GM11168 (cell line): ENCODE results near the gene UNC50.
"Not testable (repeated sequence)": the region's sequence is repeated elsewhere in the genome, so short reads cannot be mapped to it uniquely, and the experiment has no call there.

Experiments
- in situ Hi-C: fragments of 300-500 bp; cut with MboI; formaldehyde crosslinking; loops from one replicate; pipeline ENCODE4 v1.12.0; 2022; ENCODE audit warnings: low sequenced_read_pairs; ENCODE audit not compliant: unreplicated experiment

UNC50 gene

DNA sequence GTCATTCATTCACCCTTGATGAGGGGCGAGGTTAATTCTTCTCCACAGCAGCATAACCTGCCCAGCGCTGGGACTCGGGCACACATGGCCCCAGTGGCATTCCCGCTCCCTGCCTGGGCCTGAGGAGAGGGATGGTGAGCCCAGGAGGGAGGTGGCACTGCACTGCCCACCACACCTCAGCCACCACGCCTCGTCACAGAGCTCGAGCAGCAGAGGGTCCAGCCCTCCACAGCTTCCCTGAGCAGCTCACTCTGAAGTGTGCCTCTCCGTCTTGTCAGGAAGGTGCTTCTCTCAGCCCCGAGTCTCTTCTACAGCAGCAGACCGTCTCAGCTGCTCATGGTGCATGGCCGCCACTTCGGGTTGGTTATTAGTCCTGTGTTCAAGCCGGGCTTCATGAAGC, 35.0 kb upstream of the UNC50 start:
- in situ Hi-C loops: no loop called here

DNA sequence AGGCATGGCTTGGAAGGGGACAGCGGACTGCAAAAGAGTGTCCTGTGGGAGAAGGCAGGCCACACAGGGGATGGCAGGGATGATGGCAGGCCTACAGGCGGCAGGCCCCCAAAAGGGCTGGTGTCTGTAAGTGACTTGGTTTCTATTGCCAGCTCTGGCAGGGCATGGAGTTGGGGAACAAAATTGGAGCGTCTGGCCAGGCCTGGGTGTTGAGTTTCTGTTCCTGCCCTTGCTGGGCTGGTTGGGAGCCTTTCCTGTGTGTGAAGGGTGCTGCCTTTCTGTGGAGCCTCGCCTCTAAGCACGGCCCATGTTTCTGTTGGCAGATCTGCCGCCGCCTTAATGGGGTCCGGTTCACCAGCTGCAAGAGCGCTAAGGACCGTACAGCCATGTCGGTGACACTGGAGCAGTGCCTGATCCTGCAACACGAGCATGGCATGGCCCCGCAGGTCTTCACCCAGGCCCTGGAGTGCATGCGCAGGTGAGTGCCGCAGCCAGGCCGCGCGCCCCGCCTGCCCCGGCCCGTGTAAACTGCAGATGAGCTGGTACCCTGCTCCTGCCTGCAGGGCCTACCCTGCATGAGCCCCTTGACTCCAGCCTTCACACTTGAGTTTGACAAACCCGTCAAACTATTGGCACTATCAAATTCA, 31.6 kb upstream of the UNC50 start:
- in situ Hi-C loops: no loop called here

DNA sequence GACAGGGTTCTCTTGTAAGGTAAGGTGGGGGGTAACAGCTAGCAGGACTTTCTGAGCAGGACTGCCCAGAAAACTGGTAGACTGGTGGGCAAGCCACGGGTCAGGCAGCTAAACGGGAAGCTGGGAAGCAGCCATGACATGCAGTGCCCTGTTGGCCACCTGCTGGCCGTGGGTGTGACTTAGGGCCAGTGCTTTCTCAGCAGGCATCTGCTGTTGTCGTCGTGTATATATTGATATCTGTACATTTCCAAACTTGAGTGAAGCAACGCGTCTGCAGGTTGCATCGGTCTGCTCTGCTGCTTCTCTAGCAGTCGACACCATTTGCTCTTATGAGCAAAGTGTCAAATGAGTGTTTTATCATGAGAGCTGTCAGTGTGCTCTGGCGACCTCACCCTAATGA, 31.1 kb upstream of the UNC50 start:
- in situ Hi-C loops: no loop called here

DNA sequence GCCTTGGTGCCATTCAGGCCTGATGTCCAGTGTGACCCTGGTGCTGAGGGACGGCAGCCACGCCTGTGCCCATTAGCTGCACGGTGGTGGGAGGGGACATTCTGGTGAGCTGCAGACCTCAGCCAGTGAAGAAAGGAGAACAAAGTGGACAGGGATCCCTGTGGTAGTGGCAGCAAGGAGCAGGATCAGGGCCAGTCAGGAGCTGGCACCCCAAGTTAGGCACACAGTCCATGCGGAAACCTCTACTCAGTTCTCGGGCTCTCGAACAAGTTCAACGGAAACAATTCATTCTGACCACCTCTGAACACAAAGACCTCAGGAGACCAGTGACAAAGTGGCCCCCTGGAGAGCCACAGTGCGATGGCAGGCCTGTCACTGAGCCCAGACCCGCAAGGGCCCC, 30.2 kb upstream of the UNC50 start:
- in situ Hi-C loops: no loop called here

DNA sequence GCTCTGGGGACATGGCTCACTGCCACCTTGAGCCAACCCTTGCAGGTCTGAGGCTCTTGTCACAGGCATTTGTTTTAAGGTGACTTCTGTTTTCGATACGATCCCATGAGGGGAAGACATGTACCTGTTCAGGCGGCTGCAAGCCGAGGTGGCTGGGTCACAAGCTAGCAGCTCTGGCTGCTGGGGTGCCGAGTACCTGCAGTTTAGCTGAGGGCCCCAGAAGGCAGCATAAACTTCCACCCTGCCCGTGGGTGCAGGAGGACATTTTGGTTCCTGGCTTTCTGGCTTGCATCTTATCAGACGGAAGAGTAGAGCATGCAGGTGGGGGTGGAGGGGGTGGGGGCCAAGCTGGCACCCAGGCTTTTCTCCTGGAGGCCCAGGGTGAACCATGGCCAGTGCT, 28.5 kb upstream of the UNC50 start:
- in situ Hi-C loops: no loop called here

DNA sequence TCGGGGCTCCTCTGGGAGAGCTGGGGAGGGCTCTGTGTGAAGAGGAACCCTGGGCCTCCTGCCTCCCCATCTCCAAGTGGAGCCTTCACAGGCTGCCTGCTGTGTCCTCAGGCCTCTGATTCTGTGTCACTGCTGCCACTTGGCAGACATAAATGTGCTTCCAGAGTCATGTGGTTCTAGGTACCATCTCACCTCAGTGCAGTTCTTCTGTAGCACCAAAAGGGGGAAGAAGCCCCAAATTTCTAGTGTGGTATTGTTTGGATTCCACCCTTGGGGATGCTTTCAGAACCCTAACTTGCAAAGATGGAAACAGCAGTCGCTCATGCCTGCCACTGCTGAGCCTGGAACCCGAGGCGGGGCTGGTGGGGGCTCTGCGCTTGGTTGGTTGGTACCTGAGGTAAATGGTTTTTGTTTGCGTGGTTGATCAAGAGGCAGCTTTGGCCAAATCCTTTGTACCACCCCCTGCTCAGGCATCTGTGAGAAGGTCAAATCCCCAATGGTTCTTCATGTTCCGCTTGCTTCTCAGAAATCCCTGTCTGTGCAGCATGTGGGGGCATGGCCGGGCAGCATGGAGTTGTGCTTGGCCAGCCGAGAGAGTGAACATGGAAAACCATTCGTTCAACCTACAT, 27.6 kb upstream of the UNC50 start:
- in situ Hi-C loops: no loop called here

DNA sequence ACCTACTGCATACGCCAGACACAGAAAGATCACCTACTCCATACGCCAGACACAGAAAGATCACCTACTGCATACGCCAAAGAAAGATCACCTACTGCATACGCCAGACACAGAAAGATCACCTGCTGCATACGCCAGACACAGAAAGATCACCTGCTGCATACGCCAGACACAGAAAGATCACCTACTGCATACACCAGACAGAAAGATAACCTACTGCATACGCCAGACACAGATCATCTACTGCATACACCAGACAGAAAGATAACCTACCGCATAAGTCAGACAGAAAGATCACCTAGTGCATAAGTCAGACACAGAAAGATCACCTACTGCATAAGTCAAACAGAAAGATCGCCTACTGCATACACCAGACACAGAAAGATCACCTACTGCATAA, 25.9 kb upstream of the UNC50 start:
- in situ Hi-C loops: no loop called here

DNA sequence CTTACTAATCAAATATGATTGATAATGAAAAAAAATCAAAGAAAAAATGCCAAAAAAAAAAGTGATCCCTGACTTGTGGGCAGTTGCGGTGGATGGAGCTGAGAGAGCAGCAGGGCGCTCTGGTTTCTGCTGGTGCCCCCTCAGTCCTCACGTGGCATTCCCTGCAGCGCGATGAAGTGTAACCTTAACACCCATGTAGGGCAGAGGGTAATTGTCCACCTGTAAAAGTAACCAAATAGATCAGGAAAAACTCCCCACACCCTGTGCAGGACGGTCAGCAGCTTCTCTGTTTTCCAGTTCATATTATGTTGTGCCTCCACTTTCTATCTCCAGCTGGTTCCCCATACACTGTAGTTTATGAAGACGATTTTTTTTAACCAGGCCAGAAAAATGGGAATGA, 25.1 kb upstream of the UNC50 start:
- in situ Hi-C loops: no loop called here

DNA sequence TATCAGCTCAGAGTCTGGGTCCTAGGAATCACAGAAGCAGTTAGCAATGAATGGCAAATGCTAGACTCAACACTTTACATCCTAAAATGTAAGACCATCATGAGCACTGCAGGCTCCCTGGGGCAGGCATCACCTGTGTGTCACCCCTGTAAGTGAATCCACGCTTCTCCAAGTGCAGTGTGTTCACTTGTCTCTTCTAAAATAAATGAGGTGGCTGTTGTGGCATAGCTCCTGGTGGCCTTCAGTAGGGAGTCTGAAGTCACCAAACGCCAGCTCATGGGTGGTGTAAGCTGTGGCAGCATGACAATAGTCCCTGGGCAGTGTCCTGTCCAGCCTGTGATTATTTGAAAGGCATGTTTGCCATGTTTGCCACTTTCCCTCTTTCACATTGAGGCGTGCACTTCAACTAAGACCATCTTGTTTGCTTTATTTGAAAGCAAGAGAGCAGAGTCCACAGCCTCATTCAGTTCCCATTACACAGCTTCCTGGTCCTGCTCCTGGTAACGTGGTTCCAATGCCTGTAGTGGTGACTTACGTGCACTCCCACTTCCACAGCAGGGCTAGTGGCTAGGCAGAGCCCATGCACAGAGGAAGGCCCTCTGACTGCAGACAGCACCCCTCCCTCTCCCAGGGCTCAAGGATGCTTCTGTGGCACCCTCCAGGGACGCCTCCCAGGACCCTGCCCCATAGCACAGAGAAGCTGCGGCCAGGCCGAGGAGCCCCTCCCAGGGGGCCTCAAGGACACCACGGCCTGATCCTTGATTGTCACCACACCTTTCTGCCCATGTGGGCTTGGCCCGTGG, 24.4 kb upstream of the UNC50 start:
- in situ Hi-C loops: no loop called here

DNA sequence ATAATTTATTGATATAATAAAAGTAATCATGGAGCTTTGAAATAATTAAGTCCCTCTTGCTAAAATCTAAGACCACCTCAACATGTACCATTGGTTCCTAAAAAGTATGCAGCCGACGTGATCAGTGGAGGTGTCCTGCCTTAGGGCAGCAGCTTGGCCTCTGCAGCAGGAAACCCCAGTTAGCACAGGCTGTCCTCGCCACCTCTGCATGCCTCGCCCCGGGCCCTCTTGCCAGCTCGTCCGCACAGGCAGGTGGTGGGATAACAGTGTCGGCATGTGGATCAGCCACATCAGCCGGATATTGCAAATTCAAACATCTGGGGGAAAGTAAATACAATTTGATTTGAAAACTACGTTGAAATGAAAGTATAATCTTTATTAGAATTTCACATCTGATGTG, 23.0 kb upstream of the UNC50 start:
- in situ Hi-C loops: no loop called here

DNA sequence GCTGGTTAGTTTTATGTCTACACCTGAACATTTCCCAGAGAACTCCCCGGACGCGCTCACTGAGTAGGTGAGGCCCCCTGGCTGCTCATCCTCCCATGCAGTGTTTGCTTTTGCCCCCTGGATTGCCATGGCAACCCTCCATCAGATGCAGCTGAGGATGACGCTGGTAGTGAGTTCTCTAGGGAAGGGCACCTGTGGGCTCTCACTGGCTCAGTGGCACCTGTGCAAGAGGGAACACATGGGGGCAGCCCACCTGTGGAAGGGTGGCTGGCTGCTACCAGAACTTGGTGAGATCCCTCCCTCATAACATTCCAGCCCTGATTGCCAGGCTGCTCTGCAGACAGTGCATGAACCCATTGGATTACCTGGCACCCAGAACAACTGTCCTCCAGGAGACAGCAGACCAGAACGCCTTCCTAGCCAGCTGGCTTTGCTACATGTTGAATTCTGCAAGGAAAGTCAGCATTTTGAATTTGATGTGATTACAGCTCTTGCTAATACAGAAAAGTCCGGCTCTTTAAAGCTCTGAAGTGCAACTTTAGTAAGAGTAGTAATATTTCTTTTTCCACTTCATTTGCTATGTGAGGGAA, 21.7 kb upstream of the UNC50 start:
- in situ Hi-C loops: no loop called here

DNA sequence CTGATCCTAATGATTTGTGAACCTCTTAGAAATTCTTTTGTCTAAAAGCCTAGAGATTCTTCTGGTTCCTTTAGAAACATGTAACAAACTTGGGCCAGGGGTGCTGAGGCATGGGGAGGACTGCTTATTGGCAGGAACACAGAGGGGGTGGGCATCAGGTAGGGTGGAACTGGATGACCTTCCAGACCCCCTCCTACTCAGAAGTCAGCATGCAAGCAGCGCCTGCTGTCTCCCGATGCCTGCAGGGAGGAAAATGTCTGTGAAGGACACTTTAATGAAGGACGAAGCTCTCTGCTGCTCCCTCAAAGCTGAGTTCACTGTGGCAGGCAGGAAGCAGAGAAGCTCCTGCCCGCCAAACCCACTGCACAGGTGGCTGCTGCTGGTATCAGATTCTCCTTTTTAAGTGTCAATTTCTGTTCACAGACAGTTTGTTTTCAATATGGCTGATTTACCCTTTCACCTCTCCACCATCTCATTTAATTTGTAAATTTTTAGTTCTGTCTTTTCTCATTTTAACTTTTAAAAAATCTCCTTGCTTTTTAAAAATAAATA, 19.4 kb upstream of the UNC50 start:
- in situ Hi-C loops: no loop called here

DNA sequence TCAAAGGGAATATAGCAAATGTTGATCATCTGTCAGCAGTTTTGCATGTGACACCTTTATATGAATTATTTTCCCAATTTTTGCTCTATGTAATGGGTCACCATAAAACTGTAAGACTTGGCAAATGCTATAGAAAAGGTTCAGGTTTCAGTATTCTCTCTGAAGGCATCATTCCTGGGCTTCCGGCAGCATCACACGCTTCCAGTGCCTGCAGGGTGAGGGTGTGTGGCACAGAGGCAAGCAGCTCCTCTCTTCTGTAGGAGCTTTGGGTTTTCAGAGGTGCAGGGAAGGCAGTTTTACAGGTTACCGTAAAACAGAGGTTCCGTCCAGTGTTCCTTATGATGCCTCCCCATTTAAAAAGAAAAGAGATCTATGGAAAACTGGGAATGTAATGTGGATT, 18.9 kb upstream of the UNC50 start:
- in situ Hi-C loops: no loop called here

DNA sequence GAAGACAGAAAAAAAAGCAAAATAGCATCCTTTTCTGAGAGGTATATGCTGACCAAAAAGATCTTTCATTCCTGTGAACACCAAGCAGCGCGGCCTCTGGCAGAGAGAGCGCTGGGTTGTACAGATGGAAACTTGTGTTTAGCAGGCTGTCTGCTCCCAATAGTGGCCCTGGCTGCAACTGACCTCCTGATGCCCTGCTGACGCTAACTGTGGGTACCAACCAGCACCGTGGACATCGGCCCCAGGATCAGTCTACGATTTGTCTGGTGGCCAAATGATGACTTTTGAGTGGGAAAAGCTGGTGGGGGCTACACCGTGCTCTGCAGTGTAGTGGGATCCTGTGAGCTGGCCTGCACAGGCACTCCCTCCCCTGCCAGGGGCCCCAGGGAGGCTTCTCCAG, 15.8 kb upstream of the UNC50 start:
- in situ Hi-C loops: no loop called here

DNA sequence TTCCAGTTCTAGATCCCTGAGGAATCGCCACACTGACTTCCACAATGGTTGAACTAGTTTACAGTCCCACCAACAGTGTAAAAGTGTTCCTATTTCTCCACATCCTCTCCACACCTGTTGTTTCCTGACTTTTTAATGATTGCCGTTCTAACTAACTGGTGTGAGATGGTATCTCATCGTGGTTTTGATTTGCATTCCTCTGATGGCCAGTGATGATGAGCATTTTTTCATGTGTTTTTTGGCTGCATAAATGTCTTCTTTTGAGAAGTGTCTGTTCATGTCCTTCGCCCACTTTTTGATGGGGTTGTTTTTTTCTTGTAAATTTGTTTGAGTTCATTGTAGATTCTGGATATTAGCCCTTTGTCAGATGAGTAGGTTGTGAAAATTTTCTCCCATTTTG, 13.7 kb upstream of the UNC50 start:
- in situ Hi-C loops: not testable (repeated sequence)

DNA sequence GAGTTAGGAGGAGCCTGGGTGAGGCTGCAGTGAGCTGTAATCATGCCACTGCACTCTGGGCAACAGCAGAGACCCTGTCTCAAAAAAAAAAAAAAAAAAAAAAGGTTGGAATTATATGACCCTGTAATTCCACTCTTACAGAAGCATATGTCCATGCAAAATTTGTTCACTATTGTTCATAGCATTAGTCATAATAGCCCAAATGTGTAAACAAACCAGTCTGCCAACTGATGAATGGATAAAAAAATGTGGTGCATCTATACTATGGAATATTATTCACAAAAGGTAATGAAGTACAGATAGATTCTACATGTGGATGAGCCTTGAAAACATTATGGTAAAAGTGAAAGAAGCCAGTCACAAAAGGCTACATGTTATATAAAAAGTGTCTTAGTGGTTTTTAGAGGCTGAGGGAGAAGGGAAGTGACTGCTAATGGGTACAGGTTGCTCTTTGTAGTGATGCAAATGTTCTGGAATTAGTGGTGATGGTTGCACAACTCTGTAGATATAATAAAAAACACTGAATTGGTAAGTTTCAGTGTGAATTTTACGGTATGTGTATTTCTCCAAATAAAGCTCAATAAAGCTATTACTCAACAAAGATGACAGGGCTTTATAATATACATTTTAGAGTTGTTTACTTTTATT, 9.5 kb upstream of the UNC50 start:
- in situ Hi-C loops: no loop called here

DNA sequence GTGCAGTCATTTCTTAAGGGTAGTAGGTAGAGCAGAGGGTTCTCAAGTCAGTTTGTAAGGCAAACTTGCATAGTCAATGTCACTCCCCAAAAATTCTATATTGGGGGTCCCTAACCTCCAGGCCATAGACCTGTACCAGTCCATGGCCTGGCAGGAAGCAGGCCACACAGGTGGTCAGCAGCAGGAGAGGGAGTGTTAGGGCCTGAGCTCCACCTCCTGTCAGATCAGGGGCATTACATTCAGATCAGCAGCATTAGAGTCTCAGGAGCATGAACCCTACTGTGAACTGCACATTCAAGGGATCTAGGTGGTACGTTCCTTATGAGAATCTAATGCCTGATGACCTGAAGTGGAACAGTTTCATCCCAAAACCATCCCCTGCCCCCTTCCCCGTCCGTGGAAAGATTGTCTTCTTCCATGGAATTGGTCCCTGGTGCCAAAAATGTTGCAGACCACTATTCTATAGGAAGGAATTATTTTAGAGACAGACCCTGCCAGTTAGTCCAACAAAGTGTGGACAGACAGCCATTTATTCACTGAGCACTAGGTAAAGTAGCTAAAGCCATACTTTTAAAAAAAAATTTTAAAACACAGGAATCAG, 6.8 kb upstream of the UNC50 start:
- in situ Hi-C loops: no loop called here

DNA sequence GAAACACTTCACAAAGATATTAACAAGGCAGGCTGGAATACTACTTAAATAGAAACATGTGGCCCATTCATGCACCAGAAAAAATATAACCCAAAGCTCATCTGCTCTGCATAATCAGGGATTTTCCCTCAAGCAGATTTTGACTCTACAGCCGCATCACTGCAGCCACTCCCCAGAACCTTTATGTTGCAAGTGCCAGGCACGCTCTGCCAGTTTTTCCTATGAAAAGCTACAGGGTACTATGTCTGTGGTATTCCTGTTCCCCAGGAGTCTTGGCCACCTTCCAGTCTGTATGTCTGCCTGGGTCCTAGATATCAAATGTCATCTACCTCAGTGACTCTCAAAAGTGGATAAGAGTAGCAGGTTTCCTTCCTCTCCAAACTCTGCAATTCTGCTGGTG, 3.8 kb upstream of the UNC50 start:
- in situ Hi-C loops: no loop called here

DNA sequence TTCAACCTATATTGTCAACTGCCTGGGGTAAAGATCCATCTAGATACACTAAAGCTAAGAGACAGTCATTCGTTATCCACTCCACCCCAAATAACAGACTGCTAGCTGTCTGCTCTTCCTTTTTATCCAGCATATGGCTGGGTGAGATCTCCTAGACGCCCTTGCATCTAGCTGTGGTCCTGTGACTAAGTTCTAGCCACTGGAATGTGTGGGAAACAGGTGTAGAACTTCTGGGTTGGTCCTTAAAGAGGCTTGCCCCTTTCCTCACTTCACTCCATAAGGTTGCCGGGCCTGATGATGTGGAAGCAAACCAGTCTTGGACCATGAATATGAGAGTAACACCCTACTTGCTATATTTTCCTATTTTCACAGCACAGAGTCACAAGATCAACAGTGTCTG, 3.3 kb upstream of the UNC50 start:
- in situ Hi-C loops: no loop called here

DNA sequence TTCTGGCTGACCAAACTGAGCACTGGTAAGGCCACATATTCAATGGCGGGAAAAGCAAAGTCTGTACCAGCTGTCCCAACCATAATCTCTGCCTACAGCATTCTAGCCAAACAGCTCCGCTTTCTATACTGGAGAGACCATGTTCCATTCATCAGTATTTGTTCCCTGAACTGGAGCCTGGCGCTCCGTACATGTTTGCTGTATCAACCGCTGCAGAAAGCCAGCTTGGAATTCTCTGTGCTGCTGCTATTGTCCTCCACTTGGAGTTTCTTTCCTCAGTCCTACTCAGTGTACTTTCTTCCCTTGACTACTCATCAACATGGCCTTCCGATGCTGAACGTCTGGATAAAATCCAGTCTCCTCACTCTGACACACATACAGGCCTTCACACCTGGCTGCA, 2.0 kb upstream of the UNC50 start:
- in situ Hi-C loops: no loop called here
